ENCODE results near the gene ALDH16A1. TPM values are rescaled to one million over a fixed set of nuclear protein-coding genes. Genes with fewer than 3 reads are reported as not detected.
A peak's percentile ranks its signal among the peaks of the same experiment; 100 is the strongest.

The ALDH16A1 gene
- total RNA-seq, 1 donor from 2014 or later, result 51.9 TPM

GRCh38 chr19:49434907-49435583 is 18.0 kb upstream of the ALDH16A1 start:
- peaks cover 1% of the 10 kb centered on the region for H3K4me1 Mint-ChIP-seq
- no peak for DNase-seq (ENCODE audit: low read depth, low spot score)
- peaks cover 100% of the 10 kb centered on the region for H3K27me3 Mint-ChIP-seq (ENCODE audit: low read depth)
- no peak overlapping the region for H3K27ac Mint-ChIP-seq (ENCODE audit: unreplicated experiment)
- H3K4me3 Mint-ChIP-seq, result peak overlapping the region; percentile 0
- H3K36me3 Mint-ChIP-seq (ENCODE audit: low read depth), result no peaks in the 10 kb centered on the region
- TF ChIP-seq CTCF (conservative IDR thresholded peaks at IDR 0.05), result no peak
- no peaks in the 10 kb centered on the region for H3K9me3 Mint-ChIP-seq

- no peak for DNase-seq (ENCODE audit: low read depth, low spot score)
- no peak for TF ChIP-seq CTCF (conservative IDR thresholded peaks at IDR 0.05)
- no peak overlapping the region for H3K27ac Mint-ChIP-seq (ENCODE audit: unreplicated experiment)
- H3K36me3 Mint-ChIP-seq (ENCODE audit: low read depth), result no peaks in the 10 kb centered on the region
- H3K27me3 Mint-ChIP-seq (ENCODE audit: low read depth), result peaks cover 100% of the 10 kb centered on the region
- peak overlapping the region; percentile 0 for H3K4me3 Mint-ChIP-seq
- peaks cover 3% of the 10 kb centered on the region for H3K4me1 Mint-ChIP-seq
- H3K9me3 Mint-ChIP-seq, result no peaks in the 10 kb centered on the region
These were observed 17.4 kb upstream of the ALDH16A1 start for GRCh38 chr19:49435670-49436069.

- H3K27ac Mint-ChIP-seq (ENCODE audit: unreplicated experiment), result no peak overlapping the region
- H3K36me3 Mint-ChIP-seq (ENCODE audit: low read depth), result no peaks in the 10 kb centered on the region
- no peaks in the 10 kb centered on the region for H3K9me3 Mint-ChIP-seq
- no peak overlapping the region for H3K4me3 Mint-ChIP-seq
- DNase-seq (ENCODE audit: low read depth, low spot score), result no peak
- H3K27me3 Mint-ChIP-seq (ENCODE audit: low read depth), result peaks cover 98% of the 10 kb centered on the region
- H3K4me1 Mint-ChIP-seq, result peaks cover 8% of the 10 kb centered on the region
- no peak for TF ChIP-seq CTCF (conservative IDR thresholded peaks at IDR 0.05)
These were observed 16.5 kb upstream of the ALDH16A1 start for GRCh38 chr19:49436381-49437017.

GRCh38 chr19:49437231-49437630 is 15.8 kb upstream of the ALDH16A1 start:
- Mint-ChIP-seq H3K9me3 (no peaks in the 10 kb centered on the region), H3K27ac (ENCODE audit: unreplicated experiment) (no peak overlapping the region), H3K27me3 (ENCODE audit: low read depth) (peaks cover 98% of the 10 kb centered on the region), H3K36me3 (ENCODE audit: low read depth) (no peaks in the 10 kb centered on the region), H3K4me1 (peaks cover 15% of the 10 kb centered on the region), H3K4me3 (no peak overlapping the region)
- TF ChIP-seq CTCF (conservative IDR thresholded peaks at IDR 0.05), result no peak
- no peak for DNase-seq (ENCODE audit: low read depth, low spot score)

- Mint-ChIP-seq H3K4me3 (peak overlapping the region; percentile 31), H3K36me3 (ENCODE audit: low read depth) (no peaks in the 10 kb centered on the region), H3K9me3 (no peaks in the 10 kb centered on the region), H3K4me1 (peaks cover 19% of the 10 kb centered on the region), H3K27me3 (ENCODE audit: low read depth) (peaks cover 98% of the 10 kb centered on the region), H3K27ac (ENCODE audit: unreplicated experiment) (no peak overlapping the region)
- no peak for DNase-seq (ENCODE audit: low read depth, low spot score)
- no peak for TF ChIP-seq CTCF (conservative IDR thresholded peaks at IDR 0.05)
These were observed 14.8 kb upstream of the ALDH16A1 start for GRCh38 chr19:49438261-49438660.

Data from neural crest cell (in vitro differentiated cells).